WTC11 (cell line): ENCODE measurements around the gene ARFIP1.

Experiments used
- AFF4 ChIP-seq: sonication (generic); formaldehyde crosslinking; IDR thresholded peaks from 2 replicates; pipeline ENCODE4 v1.8.1; 2023; ENCODE audit warnings: mild to moderate bottlenecking, missing genetic modification reagents, borderline replicate concordance
- CBFB ChIP-seq: sonication (generic); formaldehyde crosslinking; IDR thresholded peaks from 2 replicates; pipeline ENCODE4 v1.8.1; 2022; ENCODE audit warnings: mild to moderate bottlenecking, low read depth, missing genetic modification reagents
- CTCF ChIP-seq: fragments of 200-600 bp; IDR thresholded peaks from 2 replicates; pipeline ENCODE4 v1.8.0; 2022; ENCODE audit warnings: antibody characterized with exemption
- NFYB ChIP-seq: sonication (generic); formaldehyde crosslinking; conservative IDR thresholded peaks from 2 replicates; pipeline ENCODE4 v1.8.0; 2022; ENCODE audit warnings: low read depth, missing genetic modification reagents
- NR3C1 ChIP-seq: sonication (generic); formaldehyde crosslinking; conservative IDR thresholded peaks from 2 replicates; pipeline ENCODE4 v1.8.1; 2023; ENCODE audit warnings: low read depth, mild to moderate bottlenecking, missing genetic modification reagents
- ZBTB21 ChIP-seq: sonication (generic); formaldehyde crosslinking; IDR thresholded peaks from 2 replicates; pipeline ENCODE4 v1.8.1; 2023; ENCODE audit warnings: mild to moderate bottlenecking, missing genetic modification reagents, borderline replicate concordance

GRCh38 chr4:152851226-152851625 is 71.5 kb downstream of the ARFIP1 start:
- TF ChIP-seq NFYB (CRISPR knock-in tag), result no peak
- no peak for TF ChIP-seq CTCF
- TF ChIP-seq ZBTB21 (CRISPR knock-in tag), result no peak
- TF ChIP-seq CBFB (CRISPR knock-in tag), result no peak
- TF ChIP-seq NR3C1, result no peak
- no peak for TF ChIP-seq AFF4 (CRISPR knock-in tag)
